Dedifferentiated amniotic fluid mesenchymal stem cell (primary cell): Measurements from ENCODE around the gene CHCHD5.

ENCODE experiments used
- DNase-seq: peaks from one replicate; pipeline ENCODE4 v3.0.0-alpha.2; 2016; ENCODE audit errors: extremely low spot score

Gene CHCHD5

DNA sequence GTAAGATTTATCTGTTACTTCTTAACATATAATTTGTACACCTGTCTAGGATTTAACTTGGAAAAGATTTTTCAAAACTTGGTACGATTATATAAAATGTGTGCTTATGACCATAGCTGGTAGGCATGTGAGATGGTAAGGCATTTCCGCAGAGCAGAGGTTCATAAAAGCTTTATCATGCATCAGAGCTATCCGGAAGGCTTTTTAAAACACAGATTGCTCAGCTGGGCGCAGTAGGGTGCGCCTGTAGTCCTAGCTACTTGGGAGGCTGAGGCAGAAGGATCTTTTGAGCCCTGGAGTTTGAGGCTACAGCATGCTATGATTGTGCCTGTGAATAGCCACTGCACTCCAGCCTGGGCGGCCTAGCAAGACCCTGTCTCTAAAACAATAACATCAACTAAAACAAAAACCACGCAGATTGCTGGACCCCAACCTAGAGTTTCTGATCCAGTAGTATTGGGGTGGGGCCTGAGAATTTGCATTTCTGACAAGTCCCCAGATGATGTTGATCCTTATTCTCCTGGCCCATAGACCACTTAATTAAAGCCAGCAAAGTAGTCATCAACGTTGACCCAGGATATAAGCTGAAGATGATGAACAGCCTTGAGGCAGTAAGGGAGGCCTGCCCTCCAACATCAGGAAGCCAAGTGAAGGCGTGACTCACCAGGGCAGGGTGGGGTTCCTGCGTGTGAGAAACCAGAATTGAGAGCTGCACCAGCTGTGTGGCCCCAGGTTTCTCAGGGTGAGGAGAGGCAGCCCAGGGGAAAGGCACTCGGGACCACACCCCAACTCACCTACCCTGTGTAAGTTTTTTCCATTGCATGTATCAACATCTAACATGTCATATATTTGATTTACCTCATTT is 39.7 kb downstream of the CHCHD5 start:
- DNase-seq = peak; percentile 70

DNA sequence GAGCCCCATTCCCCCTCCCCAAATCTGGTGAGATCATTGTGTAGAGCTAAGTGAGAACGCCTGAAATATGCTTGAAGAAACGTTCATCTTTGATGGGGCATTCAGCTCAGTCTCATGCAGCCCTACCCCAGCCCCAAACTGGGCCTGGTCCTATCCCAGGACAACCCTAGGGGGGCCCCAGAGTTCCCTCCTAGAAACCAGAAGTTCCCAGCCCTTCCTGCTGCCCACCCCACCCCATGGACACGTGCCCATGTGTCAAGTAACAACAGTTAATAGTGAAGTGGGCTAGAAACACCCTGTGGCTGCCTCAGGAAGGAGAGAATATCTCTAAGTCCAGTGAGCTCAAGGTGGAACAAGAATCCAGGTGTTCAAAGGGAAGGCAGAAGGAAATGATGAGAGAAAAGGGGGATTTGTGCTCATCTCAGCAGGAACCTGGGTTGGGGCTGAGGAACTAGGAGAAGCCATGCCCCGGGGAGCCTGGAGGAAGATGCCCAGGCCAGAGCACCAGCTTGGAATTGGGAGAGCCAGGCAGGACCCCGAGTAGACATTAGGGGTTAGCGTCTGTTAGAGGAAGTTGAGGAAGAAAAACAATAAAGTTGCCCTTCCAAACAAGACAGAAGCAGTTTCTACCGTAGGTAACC is 41.2 kb downstream of the CHCHD5 start:
- DNase-seq = no peak

DNA sequence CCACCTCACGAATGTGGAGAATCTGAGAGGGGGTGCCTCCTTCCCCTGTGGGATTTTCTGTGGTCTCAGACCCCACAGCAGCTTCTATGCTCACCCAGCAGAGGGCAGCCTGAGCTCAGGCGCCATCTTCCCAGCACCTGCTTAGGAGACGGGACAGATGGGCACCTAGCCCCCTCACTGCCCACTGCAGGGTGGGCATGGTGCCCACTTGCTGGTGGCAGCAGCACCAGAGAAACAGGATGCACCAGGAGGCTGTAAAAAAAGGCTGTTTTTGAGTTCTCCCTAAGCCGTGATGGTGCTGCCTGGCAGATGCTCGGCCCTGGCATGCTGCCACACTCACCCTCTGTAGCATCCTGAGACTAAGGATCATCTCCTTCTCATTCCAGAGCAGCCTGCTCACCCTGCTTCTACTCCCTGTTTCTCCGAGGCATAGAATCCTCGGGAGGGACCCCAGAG is 42.2 kb downstream of the CHCHD5 start:
- DNase-seq = peak; percentile 34

DNA sequence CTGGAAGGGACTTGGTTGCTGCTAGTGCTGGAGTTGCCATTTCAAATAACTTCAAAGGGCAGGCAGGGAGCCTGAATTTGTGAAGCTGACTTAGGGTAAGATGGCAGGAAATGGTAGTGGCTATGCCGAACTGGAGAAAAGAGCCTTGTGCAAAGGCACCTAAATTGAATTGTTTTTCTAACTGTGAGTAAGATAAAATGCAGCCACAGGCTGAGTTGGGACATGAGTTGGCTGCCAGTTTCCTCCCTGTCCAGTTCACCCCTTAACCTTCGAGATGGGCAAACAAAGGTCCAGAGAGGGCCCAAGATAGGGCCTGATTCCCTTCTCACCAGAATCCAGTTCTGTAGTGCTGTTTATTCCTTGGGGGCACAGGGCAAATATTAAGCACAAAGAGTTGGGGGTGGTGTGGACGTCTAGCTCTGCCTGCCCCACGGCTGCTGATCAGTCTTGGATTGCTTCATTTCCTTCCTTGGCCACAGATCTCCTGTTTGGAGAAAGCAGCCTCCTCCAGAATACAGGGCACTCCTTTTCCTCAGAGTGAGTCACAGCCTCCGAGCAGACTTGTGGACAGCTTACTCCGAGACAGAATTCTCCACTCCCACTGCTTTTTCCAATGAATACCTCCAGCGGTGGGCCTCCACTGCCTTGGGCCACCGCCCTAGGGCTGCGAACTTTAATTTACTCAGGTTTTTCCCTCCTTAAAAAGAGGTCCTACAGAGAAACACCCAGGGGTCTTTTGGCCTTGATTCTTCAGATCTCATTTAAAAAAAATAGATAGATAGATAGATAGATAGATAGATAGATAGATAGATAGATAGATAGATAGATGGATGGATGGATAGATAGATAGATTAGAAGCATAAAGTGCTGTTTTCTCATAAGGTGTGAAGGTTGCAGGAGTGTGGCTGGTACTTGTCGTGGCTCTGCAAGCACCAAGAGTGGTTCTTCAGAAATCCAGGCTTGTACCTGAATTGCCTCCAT is 42.9 kb downstream of the CHCHD5 start:
- DNase-seq = peak; percentile 91

DNA sequence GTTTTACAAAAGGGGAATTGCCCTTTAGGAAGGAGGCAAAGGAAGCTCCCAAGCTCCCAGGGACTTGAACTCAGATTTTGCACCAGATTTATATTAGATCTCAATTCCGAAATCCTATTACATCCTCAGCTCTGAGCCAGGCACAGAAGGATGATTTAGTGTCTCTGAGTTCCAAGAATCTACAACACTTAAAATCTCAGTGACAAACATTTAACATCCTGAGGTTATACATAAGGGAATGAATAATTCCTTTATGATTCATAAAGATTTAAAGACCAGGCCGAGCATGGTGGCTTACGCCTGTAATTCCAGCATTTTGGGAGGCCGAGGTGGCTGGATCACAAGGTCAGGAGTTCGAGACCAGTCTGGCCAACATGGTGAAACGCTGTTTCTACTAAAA is 44.8 kb downstream of the CHCHD5 start:
- DNase-seq = no peak

DNA sequence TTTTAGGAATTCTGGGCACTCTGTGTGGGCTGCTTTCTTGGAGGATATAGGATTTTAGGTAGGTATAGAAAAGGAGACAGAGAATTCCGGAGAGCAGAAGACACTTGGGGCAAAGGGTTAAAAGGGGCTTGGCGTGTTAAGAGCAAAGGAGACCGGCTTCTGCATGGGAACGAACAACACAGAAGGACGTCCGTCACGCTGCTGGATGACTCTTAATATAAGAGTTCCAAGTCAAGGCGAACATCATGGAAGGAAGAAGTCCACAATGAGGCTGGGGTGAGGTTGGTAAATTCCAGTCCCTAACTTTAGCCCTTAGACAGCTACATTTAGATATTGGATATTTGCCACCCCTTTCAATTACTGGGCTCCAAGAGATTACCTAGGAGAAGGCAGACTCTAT is 45.4 kb downstream of the CHCHD5 start:
- no peak for DNase-seq

DNA sequence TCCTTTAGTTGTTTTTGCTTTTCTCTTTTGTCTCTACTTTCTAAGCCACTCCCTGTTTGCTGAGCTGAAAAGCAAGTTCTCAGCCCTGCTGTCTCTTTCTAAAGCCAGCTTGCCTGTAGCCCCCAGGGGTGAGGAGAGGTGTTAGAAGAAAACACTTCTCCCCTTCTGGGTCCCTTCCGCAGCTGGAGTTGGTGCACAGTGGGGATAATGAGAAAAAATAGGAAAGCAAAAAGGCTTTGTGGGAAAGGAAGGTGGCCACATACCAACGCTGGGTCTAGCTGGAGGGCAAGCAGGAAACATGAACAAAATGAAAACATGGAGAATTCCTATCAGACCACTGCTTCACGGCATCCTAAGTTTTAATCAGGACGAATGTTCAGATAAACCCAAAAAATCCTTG is 45.9 kb downstream of the CHCHD5 start:
- DNase-seq = no peak

DNA sequence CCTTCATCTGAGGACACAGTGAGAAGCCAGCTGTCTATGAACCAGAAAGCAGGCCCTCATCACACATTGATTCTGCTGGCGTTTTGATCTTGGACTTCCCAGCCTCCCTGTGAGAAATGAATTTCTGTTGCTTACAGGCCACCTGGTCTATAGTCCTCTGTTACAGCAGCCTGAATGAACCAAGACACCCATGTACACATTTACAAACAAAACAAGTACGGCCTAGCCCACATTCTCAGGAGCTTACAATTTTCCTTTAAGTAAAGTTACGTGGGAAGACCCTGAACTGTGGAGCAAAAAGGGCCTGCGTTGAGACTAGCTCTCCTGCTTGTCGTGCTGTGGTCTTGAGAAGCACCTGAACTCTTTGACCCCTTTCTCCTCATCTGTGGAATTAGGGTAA is 49.3 kb downstream of the CHCHD5 start:
- DNase-seq = no peak

DNA sequence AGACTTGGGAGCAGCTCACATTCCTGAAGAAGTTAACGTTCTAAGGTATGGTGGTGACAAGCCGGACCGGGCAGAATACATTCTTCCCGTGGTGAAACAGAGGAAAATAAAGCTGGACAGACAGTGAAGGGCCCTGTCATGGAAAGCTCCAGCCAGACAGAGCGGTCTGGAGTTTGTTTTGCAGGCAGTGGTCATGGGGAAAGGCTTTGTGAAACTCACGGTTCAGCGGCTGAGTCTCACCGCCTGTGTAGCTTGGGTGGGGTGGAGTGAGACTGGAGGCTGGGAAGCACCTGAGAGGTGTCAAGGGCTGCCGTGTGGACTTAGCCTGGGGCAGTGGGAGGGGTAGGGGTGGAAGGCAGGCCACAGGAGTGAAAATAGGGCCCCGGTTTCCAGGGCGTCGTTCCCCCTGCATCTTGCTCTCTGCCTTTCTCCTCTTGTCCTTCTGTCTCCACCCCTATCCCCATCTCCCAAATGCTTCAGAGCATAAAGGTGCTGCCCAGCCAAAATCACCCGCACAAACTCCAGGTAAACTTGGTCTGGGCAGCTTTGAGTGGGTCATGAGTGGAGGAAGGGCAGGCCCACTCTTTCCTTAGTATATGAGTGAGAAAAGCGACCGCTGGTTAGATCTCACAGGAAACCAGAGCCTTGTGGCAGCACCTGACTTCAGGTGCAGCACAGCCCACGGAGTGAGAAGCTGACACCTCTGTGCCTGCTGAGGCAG is 49.9 kb downstream of the CHCHD5 start:
- no peak for DNase-seq

DNA sequence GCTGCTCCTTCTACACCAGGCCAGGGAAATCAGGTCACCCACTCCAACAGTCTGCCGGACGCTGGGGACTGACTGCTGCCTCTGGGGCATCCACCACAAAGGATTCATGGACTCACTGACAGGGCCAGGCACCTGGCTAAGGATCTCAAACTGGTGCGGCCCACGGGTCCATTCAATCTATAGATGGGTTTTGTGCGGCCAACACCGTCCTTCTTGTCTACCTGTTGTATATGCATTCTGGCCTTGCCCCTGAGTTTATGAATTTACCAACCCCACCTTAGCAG is 50.4 kb downstream of the CHCHD5 start:
- DNase-seq = no peak

DNA sequence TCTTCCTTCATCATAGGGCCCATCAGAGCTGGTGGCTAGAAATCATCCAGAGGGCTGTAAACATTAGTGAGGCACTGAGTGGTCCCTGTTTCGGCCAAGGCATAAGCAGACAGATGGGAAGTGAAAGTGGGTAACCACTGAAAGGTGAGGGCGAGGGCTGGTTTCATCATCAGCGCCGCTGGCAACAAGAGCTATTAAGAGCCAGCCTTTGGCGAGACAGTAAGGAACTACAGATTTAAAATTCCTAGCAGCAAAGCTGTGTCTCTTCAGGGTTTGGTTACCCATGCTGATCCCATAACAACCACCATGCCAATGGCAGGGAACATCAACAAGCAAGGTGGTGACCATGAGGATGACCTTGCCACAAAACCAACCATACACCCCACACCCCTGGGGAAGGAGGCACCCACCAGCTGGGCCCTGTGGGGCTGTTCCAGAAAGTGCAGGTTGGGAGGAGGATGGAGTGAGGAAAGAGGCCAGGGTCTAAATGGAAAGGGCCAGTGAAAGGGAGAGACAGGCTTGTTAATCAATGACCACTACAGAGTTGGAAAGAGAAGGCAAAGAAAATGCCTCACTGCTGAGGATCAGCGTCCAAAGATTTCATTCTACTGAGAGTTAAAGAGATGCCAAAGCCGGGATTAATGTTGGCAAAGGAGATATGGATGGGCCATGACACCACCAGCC is 52.3 kb downstream of the CHCHD5 start:
- DNase-seq = no peak

DNA sequence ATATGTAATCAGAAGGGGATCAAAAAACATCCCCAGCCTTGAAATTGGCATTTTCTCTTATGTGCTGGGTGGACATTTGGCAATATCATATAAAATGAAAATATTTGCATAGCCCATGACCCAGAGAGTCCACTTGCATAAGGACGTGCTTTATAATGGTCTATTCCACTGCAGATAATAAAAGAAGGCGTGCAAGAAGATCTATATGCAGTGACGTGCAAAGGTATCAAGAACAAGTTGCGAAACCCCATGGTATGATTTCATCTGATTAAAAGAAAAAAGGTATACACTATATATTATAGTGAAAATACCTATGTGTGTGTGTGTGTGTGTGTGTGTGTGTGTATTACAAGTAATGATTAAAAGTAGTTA is 52.9 kb downstream of the CHCHD5 start:
- DNase-seq = no peak
